GM10266 (cell line): ENCODE data around the gene MXRA7.

Experiments used
- DNase-seq: peaks from one replicate; pipeline ENCODE4 v3.0.0; 2012; ENCODE audit errors: extremely low spot score
- CTCF ChIP-seq: IDR thresholded peaks from 2 replicates; pipeline ENCODE4 v1.5.1; 2012; ENCODE audit warnings: mild to moderate bottlenecking, low read depth; ENCODE audit not compliant: control insufficient read depth, insufficient read depth; ENCODE audit errors: missing control alignments

The MXRA7 gene

GRCh38 chr17:76683011-76683755, 27.6 kb downstream of the MXRA7 start:
- no peak for DNase-seq
- no peak for TF ChIP-seq CTCF

GRCh38 chr17:76682296-76682695, 28.5 kb downstream of the MXRA7 start:
- TF ChIP-seq CTCF = no peak
- DNase-seq = no peak

GRCh38 chr17:76681222-76682137, 29.3 kb downstream of the MXRA7 start:
- TF ChIP-seq CTCF = peak; percentile 85
- peak; percentile 73 for DNase-seq

- DNase-seq = no peak
- no peak for TF ChIP-seq CTCF
Measured at GRCh38 chr17:76679239-76679638, 31.5 kb downstream of the MXRA7 start.

- TF ChIP-seq CTCF = no peak
- no peak for DNase-seq
Measured at GRCh38 chr17:76678330-76678729, 32.4 kb downstream of the MXRA7 start.

GRCh38 chr17:76677406-76677805, 33.4 kb downstream of the MXRA7 start:
- DNase-seq = no peak

More at GRCh38 chr17:76677406-76677805, 33.4 kb downstream of the MXRA7 start:
- no peak for TF ChIP-seq CTCF
